GM12878 (cell line): ENCODE measurements around the gene FBXO15. TPM values are rescaled to one million over a fixed set of nuclear protein-coding genes. Genes with fewer than 3 reads are reported as not detected.

ENCODE experiments used
- ATAC-seq: fragments of 200-7000 bp; cut with Tn5 transposase; 3 replicates; pipeline ENCODE4 v1.9.1; 2020; ENCODE audit warnings: mild to moderate bottlenecking, moderate library complexity
- BruUV-seq: library from RNA; stranded (reverse); fragments of 400-500 nt; replicated peaks from 2 replicates; lab custom pipeline; 2021; lab: Mats Ljungman, UMichigan
- CTCF ChIA-PET: fragments of 300-600 bp; sonication (Branson Sonifier 250); formaldehyde crosslinking; extraction: SDS; loops from one replicate; lab custom pipeline; 2021; ENCODE audit warnings: inconsistent platforms; lab: Yijun Ruan, JAX
- POLR2A ChIA-PET: fragments of 350-600 bp; formaldehyde crosslinking; extraction: SDS; loops from one replicate; lab custom pipeline; 2021; ENCODE audit warnings: inconsistent platforms; lab: Charles Lee
- RAD21 ChIA-PET: fragments of 300-600 bp; sonication (Branson Sonifier 250); formaldehyde crosslinking; loops from one replicate; lab custom pipeline; 2023; ENCODE audit warnings: antibody characterized with exemption; ENCODE audit not compliant: unreplicated experiment; lab: Charles Lee
- SMC1A ChIA-PET: fragments of 300-600 bp; sonication (Branson Sonifier 250); formaldehyde crosslinking; loops from one replicate; lab custom pipeline; 2023; ENCODE audit not compliant: unreplicated experiment, uncharacterized antibody; lab: Charles Lee
- DNase-seq: peaks from one replicate; pipeline ENCODE4 v3.0.0-alpha.2; 2011; ENCODE audit warnings: low read depth, low spot score
- FAIRE-seq: peaks from 3 replicates; lab custom pipeline; 2011; peaks lifted over from hg19 to GRCh38; lab: Jason Lieb, UNC
- H2AFZ ChIP-seq: 2 replicates; pipeline ENCODE4 v1.6.0; 2011; ENCODE audit warnings: low read depth, low read length, control low read depth; ENCODE audit not compliant: control insufficient read depth
- H3K27ac ChIP-seq: 2 replicates; pipeline ENCODE4 v1.5.1; 2011; ENCODE audit warnings: control low read depth; ENCODE audit not compliant: control insufficient read depth, insufficient read depth
- H3K27me3 ChIP-seq, 2 experiments: replicated peaks in 1 of 2; 2 replicates each; pipeline versions ENCODE4 v1.6.0 to v1.6.1; 2011; ENCODE audit warnings: low read length in 1 of 2; ENCODE audit not compliant: control insufficient read depth in 2 of 2, insufficient read depth in 2 of 2
- H3K36me3 ChIP-seq, 2 experiments: 2 replicates each; pipeline ENCODE4 v1.5.1; 2011; ENCODE audit warnings: low read length in 1 of 2; ENCODE audit not compliant: control insufficient read depth in 2 of 2, insufficient read depth in 2 of 2
- H3K4me1 ChIP-seq: 2 replicates; pipeline ENCODE4 v1.6.1; 2011; ENCODE audit warnings: mild to moderate bottlenecking, low read length, moderate library complexity, mixed read lengths; ENCODE audit not compliant: control insufficient read depth, insufficient read depth
- H3K4me2 ChIP-seq: 2 replicates; pipeline ENCODE4 v1.6.0; 2011; ENCODE audit warnings: control low read depth; ENCODE audit not compliant: control insufficient read depth, insufficient read depth
- H3K4me3 ChIP-seq: fragments of 200-600 bp; sonication (generic); 2 replicates; pipeline ENCODE4 v1.5.1; 2016
- H3K79me2 ChIP-seq: 2 replicates; pipeline ENCODE4 v1.6.0; 2011; ENCODE audit warnings: low read length; ENCODE audit not compliant: control insufficient read depth, insufficient read depth
- H3K9ac ChIP-seq: 2 replicates; pipeline ENCODE4 v1.8.0; 2011; ENCODE audit warnings: low read length, control low read depth, mixed read lengths; ENCODE audit not compliant: control insufficient read depth, insufficient read depth
- H3K9me3 ChIP-seq: replicated peaks from 3 replicates; pipeline ENCODE4 v1.5.1; 2011; ENCODE audit warnings: mild to moderate bottlenecking, low read length; ENCODE audit not compliant: control insufficient read depth, insufficient read depth
- H4K20me1 ChIP-seq: 2 replicates; pipeline ENCODE4 v1.6.0; 2011; ENCODE audit not compliant: control insufficient read depth, insufficient read depth
- DPF2 ChIP-seq: fragments of 450-650 bp; IDR thresholded peaks from 2 replicates; pipeline ENCODE4 v1.6.1; 2017; ENCODE audit warnings: mild to moderate bottlenecking
- IRF4 ChIP-seq: IDR thresholded peaks from 2 replicates; pipeline ENCODE4 v1.6.1; 2011; ENCODE audit warnings: low read depth, low read length
- MEF2A ChIP-seq: IDR thresholded peaks from 2 replicates; pipeline ENCODE4 v1.6.1; 2011; ENCODE audit warnings: low read depth, mild to moderate bottlenecking, low read length, moderate library complexity; ENCODE audit not compliant: insufficient read depth
- PML ChIP-seq: IDR thresholded peaks from 2 replicates; pipeline ENCODE4 v1.6.1; 2012; ENCODE audit warnings: low read length, inconsistent platforms
- SRF ChIP-seq, 2 experiments: IDR thresholded peaks; 2 replicates each; pipeline ENCODE4 v1.6.1; 2011; ENCODE audit warnings: low read depth in 2 of 2, low read length in 2 of 2, mild to moderate bottlenecking in 1 of 2, moderate library complexity in 1 of 2
- WGBS: methylation state at CpG from one replicate; pipeline ENCODE4 v1.1.6; 2016; ENCODE audit warnings: low lambda C conversion rate; ENCODE audit not compliant: insufficient replicate concordance, insufficient coverage; ENCODE audit errors: missing lambda C conversion rate; 5-methylcytosine and 5-hydroxymethylcytosine counted together
- in situ Hi-C: fragments of 300-500 bp; cut with MboI; formaldehyde crosslinking; loops from 9 replicates; pipeline ENCODE4 v1.14.3; 2018; ENCODE audit warnings: mixed read lengths
- intact Hi-C: fragments of 100-400 bp; cut with micrococcal nuclease; formaldehyde crosslinking; loops from one replicate; pipeline ENCODE4 v1.14.2; 2022; ENCODE audit not compliant: unreplicated experiment
- polyA plus RNA-seq, 11 experiments: library from polyadenylated mRNA; depleted of rRNA in 4 of 11; unstranded in 6 of 11; stranded (reverse) in 5 of 11; fragments of >200 nt; fragmentation: Nextera tagmentation in 4 of 11; fragmentation: Illumina TruSeq in 1 of 11; extraction: Ambion mirVana in 4 of 11; extraction: Trizol in 1 of 11; gene quantifications; 1 replicate in 1 of 11; 2 replicates in 10 of 11; pipeline versions ENCODE4 v1.2.1 to v1.2.3, GENCODE V29; 2011 to 2016; ENCODE audit warnings: inconsistent platforms in 2 of 11, missing spikeins in 2 of 11, low read depth in 1 of 11
- total RNA-seq, 4 experiments: library from RNA; depleted of rRNA in 3 of 4; stranded (reverse); fragments of >200 nt in 3 of 4; fragmentation: Illumina TruSeq in 1 of 4; extraction: Trizol in 1 of 4; gene quantifications; 2 replicates each; pipeline versions ENCODE4 v1.2.1 to v1.2.3, GENCODE V29; 2013 to 2021
- TF ChIP-seq, protein P1 (sequence below): IDR thresholded peaks from 2 replicates; pipeline ENCODE4 v1.6.1; 2012; ENCODE audit warnings: improper control_type of control experiment, low read depth, low read length; ENCODE audit not compliant: insufficient replicate concordance
- TF ChIP-seq, protein P2 (sequence below): IDR thresholded peaks from 2 replicates; pipeline ENCODE4 v1.6.1; 2011; ENCODE audit warnings: borderline replicate concordance, low read depth, mild to moderate bottlenecking, moderate library complexity, mixed read lengths, low read length; ENCODE audit not compliant: insufficient read depth; ENCODE audit errors: extremely low read length

FBXO15 gene
- total and polyA plus RNA-seq, 10 of the 15 experiments (the other 5 are each of a cell fraction or from before 2014, with no cell fraction given): 0.06 to 0.90 (median 0.22) TPM; not detected in 3

DNA sequence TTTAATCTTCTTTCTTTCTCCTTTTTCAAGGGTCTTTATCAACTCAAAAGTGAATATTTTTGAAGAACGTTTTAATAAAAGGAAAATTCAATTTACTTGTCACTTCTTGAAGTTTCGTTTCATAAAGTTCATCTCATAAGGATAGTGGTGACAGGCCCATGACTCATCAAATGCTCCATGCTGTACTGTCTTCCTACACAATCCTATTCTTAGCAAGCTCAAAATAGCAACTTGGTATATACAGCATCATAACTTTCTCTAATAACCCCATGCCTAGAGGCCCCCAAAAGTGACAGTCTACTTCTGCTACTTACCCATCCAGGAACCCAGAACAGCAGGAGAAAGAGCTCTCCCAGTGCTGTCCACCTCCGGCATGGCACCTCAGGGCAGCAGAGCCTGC lies 7.7 kb downstream of the FBXO15 start (continued):
- TF ChIP-seq, protein P1, sequence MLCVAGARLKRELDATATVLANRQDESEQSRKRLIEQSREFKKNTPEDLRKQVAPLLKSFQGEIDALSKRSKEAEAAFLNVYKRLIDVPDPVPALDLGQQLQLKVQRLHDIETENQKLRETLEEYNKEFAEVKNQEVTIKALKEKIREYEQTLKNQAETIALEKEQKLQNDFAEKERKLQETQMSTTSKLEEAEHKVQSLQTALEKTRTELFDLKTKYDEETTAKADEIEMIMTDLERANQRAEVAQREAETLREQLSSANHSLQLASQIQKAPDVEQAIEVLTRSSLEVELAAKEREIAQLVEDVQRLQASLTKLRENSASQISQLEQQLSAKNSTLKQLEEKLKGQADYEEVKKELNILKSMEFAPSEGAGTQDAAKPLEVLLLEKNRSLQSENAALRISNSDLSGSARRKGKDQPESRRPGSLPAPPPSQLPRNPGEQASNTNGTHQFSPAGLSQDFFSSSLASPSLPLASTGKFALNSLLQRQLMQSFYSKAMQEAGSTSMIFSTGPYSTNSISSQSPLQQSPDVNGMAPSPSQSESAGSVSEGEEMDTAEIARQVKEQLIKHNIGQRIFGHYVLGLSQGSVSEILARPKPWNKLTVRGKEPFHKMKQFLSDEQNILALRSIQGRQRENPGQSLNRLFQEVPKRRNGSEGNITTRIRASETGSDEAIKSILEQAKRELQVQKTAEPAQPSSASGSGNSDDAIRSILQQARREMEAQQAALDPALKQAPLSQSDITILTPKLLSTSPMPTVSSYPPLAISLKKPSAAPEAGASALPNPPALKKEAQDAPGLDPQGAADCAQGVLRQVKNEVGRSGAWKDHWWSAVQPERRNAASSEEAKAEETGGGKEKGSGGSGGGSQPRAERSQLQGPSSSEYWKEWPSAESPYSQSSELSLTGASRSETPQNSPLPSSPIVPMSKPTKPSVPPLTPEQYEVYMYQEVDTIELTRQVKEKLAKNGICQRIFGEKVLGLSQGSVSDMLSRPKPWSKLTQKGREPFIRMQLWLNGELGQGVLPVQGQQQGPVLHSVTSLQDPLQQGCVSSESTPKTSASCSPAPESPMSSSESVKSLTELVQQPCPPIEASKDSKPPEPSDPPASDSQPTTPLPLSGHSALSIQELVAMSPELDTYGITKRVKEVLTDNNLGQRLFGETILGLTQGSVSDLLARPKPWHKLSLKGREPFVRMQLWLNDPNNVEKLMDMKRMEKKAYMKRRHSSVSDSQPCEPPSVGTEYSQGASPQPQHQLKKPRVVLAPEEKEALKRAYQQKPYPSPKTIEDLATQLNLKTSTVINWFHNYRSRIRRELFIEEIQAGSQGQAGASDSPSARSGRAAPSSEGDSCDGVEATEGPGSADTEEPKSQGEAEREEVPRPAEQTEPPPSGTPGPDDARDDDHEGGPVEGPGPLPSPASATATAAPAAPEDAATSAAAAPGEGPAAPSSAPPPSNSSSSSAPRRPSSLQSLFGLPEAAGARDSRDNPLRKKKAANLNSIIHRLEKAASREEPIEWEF: no peak
- TF ChIP-seq, protein P2, sequence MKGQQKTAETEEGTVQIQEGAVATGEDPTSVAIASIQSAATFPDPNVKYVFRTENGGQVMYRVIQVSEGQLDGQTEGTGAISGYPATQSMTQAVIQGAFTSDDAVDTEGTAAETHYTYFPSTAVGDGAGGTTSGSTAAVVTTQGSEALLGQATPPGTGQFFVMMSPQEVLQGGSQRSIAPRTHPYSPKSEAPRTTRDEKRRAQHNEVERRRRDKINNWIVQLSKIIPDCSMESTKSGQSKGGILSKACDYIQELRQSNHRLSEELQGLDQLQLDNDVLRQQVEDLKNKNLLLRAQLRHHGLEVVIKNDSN: no peak
- peak; percentile 80; the same call in 1 of the 2 replicates for TF ChIP-seq MEF2A
- TF ChIP-seq, all 136 proteins: peak for 3

DNA sequence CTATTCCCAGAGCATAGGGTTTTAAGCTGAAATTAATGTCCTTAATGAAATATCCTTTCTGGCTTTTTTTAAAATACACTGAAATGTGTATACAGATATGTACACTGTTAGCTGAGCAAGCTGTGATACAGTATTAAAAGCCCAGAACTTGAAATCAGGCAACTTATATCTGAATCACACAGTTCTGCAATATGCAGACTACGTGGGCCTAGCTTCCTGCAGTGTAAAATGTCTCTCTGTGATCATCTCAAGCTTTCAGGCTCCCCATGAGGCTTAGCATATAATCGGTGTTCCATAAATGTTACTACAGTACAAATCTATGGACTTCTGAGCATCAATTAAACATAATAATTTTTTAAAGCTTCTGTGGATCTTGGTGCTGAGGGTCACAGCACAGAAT lies 8.2 kb downstream of the FBXO15 start:
- no peak overlapping the region for H3K4me2 ChIP-seq
- RAD21 ChIA-PET: no interaction called here

More for the DNA sequence above, 8.2 kb downstream of the FBXO15 start:
- POLR2A ChIA-PET: no interaction called here
- 26% methylated on average over 2 of the region's 2 CpGs for WGBS
- Histone ChIP-seq H3K36me3 (no peaks in the 10 kb centered on the region), H3K4me3 (no peak overlapping the region), H3K27me3 (peaks cover 0 to 4% of the 10 kb centered on the region in 2 experiments; a peak in 2 of 4 replicates), H3K9ac (no peak overlapping the region), H3K4me1 (no peaks in the 10 kb centered on the region), H3K9me3 (no peaks in the 10 kb centered on the region), H2AFZ (no peak overlapping the region), H4K20me1 (no peaks in the 10 kb centered on the region), H3K27ac (no peak overlapping the region), H3K79me2 (no peaks in the 10 kb centered on the region)
- DNase-seq: no peak
- in situ Hi-C loops (no loop called here), intact Hi-C loops (no loop called here)
- no TSS peak for BruUV-seq
- SMC1A ChIA-PET: interaction anchor here (1.1 to 1.4 kb wide), 3 partner anchors 10 to 14 kb away, joined by 3 to 5 read pairs (median 5); partner anchors contain the start of gene TIMM21
- ATAC-seq: no peak
- CTCF ChIA-PET: interaction anchor here (1.6 kb wide), 1 partner anchor 14 kb away, joined by 6 read pairs; no protein-coding TSS in a partner anchor
- FAIRE-seq: no peak
- TF ChIP-seq IRF4: no peak
- TF ChIP-seq SRF (IDR thresholded peaks at IDR 0.05; ENCODE audit: low read depth in 2 of 2, low read length in 2 of 2): no peak
- no peak for TF ChIP-seq PML
- TF ChIP-seq DPF2: no peak
